GM13976 (cell line): ENCODE measurements around the gene C18orf32.
"Not testable (repeated sequence)": the region's sequence is repeated elsewhere in the genome, so short reads cannot be mapped to it uniquely, and the experiment has no call there.

Experiments used
- DNase-seq: peaks from one replicate; pipeline ENCODE4 v3.0.0; 2012; ENCODE audit warnings: low spot score
- CTCF ChIP-seq: IDR thresholded peaks from 2 replicates; pipeline ENCODE4 v1.5.1; 2012; ENCODE audit warnings: borderline replicate concordance, mild to moderate bottlenecking; ENCODE audit not compliant: insufficient read depth; ENCODE audit errors: extremely low read depth, missing control alignments, control extremely low read depth
- in situ Hi-C: fragments of 300-500 bp; cut with MboI; formaldehyde crosslinking; loops from one replicate; pipeline ENCODE4 v1.12.0; 2022; ENCODE audit warnings: low sequenced_read_pairs, mixed read lengths, inconsistent platforms; ENCODE audit not compliant: unreplicated experiment

The C18orf32 gene

GRCh38 chr18:49481907-49482306, 5.1 kb downstream of the C18orf32 start:
- DNase-seq = no peak
- in situ Hi-C loops = no loop called here
- TF ChIP-seq CTCF = no peak

- in situ Hi-C loops = no loop called here
- no peak for TF ChIP-seq CTCF
Measured at GRCh38 chr18:49481317-49481716, 5.7 kb downstream of the C18orf32 start.

GRCh38 chr18:49479381-49480137, 7.5 kb downstream of the C18orf32 start:
- in situ Hi-C loops = no loop called here
- no peak for TF ChIP-seq CTCF
- no peak for DNase-seq

More at GRCh38 chr18:49481317-49481716, 5.7 kb downstream of the C18orf32 start:
- DNase-seq = no peak

- in situ Hi-C loops = no loop called here
- DNase-seq = no peak
- no peak for TF ChIP-seq CTCF
Measured at GRCh38 chr18:49476664-49477411, 10.2 kb downstream of the C18orf32 start.

GRCh38 chr18:49474935-49475334, 12.1 kb downstream of the C18orf32 start:
- DNase-seq, in situ Hi-C loops: not testable (repeated sequence)

- no peak for TF ChIP-seq CTCF
- in situ Hi-C loops = no loop called here
- DNase-seq = no peak
Measured at GRCh38 chr18:49473721-49474120, 13.3 kb downstream of the C18orf32 start.

- no peak for TF ChIP-seq CTCF
- no peak for DNase-seq
- in situ Hi-C loops = no loop called here
Measured at GRCh38 chr18:49472459-49472858, 14.6 kb downstream of the C18orf32 start.
